HG02884 (cell line): ENCODE data around the gene CLK3.
A peak's percentile ranks its signal among the peaks of the same experiment; 100 is the strongest.
"Not testable (repeated sequence)": the region's sequence is repeated elsewhere in the genome, so short reads cannot be mapped to it uniquely, and the experiment has no call there.

Source experiments
- ATAC-seq: cut with Tn5 transposase; IDR thresholded peaks from one replicate; pipeline ENCODE4 v1.9.1; 2021; ENCODE audit warnings: mild to moderate bottlenecking, moderate library complexity; ENCODE audit not compliant: unreplicated experiment

The CLK3 gene

DNA sequence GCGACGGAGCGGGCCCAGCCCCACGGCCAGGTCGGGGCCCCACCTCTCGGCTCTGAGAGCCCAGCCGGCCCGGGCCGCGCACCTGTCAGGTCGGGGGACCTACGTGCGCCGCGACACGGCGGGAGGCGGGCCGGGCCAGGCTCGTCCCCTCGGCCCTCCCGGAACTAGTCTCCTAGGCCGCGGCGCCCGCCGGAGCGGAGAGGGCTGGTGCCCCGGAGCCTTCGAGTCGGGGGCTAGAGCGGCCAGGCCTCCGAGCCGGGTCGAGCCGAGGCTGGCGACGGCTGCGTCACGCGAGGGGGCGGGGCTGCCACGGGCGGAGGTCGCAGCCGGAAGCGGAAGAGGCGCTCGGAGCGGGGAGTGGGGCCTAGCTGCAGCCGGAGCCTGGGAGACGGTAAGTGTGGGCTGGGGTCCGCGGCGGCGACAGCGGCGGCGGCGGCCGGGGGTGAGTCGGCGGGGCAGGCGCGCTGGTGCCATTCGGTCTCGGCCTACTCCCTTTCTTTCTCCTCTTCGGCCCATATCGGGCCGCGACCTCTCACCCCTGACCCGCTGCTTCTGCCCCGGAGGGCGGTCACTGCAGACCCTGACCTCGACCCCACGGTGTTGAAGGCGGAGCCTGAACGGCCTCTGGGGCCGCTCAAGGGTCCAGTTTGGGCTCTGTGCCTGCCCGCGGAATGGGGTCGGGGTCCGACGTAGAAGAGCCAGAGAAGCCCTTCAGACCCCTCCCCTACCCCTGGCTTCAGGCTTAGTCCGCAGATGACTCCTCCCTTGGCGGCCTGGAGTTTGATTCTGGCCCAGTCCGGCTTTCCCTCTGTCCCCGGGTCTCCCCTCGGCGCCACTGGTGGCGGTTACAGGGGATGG lies at the start of gene CLK3:
TSS of gene CLK3 (plus strand) at position 329 of the 858 bp plus-strand sequence. CDS start 3,361 bp downstream, outside the sequence.
- peak; percentile 73 for ATAC-seq

DNA sequence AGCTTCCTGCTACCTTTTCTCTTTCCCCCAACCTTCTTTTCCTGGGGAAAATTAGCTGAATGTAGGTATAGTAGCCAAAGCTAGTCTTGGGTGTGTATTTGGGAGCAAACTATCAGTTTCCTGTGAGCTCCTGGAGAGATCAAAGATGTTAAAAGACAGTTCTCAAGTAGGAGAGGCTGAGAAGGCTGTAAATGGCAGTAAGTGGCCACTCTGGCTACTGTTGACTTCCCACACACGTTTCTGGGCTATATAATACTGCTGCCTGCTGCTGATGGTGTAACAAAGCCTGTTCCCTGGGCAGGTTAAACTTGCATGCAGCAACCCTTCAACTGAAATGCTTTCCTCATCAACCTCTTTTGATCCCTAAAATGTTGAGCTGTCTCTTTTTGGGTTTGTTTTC lies 47.0 kb upstream of the CLK3 start:
- no peak for ATAC-seq

DNA sequence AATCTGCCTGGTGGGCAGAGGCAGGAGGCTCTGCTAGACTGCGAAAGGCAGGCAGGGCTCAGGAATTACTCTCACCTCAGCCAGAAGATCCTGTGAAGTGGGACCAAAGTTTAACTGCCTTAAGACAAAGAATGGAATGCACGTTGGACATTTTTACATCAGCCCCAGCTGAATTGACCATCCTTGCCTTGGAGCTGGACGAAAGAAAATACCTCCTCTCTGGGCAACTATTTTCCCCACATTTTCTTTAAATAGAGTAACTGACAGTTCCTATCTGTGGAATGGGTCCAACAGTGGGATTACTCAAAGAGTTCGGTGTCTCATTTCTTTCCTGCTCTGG lies 45.9 kb upstream of the CLK3 start:
- ATAC-seq: no peak

DNA sequence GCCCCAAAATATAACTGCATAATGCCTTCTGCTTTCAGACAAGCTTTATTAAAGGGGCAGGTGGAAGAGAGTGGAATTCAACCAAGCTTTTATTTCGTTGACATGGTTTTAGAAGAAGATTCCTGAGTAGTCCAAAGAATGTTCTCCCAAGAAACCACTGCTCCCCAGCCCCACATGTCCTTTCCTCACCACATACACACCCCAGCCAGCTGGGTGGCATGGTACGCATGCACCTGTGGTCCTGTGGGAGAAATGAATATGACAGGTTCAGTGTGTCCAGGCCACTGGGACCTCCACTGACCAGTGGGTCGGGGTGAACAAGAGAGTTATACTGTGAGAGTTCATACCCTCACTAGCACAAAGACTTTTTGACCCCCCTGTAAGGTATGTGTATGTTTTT lies 44.4 kb upstream of the CLK3 start:
- no peak for ATAC-seq

DNA sequence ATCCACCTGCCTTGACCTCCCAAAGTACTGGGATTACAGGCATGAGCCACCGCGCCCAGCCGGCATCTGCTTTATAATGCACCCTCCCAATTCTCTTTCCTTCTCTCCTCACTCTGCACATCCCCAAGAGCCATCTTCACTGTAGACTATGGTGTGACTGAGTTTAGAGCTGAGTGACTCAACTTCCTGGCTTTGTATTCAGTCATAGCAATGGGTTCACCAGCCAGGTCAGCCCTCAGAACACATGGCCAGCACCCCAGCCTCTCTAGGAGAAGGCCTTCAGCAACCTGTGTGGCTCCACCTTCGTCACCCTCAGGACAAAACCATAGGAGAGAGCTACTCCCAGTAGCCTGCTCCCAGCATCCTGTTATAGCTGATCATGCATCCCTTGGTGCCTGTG lies 41.6 kb upstream of the CLK3 start:
- ATAC-seq: no peak

DNA sequence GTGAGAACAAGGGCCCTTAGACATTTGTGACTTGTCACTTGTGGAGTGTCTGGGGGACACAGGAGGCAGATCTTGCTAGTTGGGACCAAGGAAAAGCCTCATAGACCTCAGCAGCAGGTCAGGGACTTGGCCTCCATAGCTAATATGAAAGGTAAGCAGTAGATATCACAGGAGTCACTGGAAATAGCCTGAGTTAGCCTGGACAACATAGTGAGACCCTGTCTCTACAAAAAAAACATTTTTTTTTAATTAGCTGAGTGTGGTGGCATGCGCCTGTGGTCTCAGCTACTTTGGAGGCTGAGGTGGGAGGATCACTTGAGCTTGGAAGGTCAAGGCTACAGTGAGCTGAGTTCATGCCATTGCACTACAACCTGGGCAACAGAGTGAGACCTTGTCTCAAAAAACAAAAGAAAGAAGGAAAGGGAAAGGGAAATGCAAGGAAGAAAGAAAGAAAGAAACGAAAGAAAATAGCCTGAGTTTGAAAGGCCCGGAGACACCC lies 37.1 kb upstream of the CLK3 start:
- no peak for ATAC-seq

DNA sequence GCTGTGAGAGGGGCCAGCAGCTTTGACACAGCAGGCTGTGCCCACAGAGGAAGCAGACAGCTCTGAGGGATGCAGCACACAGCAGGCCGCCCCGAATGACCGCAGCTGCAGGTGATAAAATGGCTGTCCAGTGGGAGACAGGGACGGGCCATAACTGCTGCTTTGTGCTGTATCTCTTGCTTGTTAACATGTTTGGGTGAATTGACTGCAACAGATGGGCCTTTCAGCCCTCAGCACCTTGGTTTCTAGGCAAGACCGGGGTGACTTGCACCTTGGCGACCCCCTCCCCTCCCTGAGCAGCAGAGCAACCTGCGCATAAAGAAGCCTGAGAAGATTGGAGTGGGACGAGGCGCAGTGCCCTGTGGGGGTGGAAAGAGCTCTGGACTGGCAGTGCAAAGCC lies 36.6 kb upstream of the CLK3 start:
- ATAC-seq: no peak

DNA sequence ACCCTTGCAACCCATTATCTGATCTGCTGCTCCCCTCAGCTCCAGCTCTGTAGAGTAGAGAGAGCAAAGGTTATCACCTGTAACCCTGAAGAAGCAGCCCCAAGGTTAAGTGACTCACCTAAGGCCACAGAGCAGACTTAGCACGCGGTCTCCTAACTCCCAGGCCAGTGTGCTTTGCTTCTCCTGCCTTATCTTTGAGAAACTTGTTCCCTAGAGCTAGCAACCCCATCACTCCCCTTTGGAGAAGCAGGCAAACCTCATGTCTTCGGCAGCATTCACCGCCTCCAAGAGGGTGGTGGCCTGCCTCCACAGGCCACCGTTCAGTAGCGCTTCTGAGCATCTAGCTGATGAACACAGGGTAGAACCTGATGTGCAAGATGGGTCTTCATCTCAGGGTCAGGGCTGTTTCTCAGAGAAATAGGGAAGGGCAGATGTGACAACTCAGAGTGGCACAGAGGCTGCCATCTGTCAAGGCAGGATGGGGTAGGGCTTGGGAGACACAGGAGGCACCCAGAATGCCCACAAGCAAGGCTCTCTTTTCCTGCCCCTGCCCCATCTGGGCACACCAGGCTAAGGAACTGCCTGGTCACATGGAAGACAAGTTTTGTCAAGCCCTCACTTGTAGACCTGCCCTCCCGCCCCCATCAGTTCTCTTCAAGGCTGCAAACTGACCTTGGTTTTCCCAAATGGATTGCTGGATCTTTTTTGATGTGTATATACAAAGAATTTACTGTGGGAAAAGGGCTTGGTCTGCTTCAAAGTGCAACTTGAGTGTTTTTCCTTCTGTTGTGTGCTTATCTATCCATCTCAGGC lies 34.9 kb upstream of the CLK3 start:
- ATAC-seq: no peak

DNA sequence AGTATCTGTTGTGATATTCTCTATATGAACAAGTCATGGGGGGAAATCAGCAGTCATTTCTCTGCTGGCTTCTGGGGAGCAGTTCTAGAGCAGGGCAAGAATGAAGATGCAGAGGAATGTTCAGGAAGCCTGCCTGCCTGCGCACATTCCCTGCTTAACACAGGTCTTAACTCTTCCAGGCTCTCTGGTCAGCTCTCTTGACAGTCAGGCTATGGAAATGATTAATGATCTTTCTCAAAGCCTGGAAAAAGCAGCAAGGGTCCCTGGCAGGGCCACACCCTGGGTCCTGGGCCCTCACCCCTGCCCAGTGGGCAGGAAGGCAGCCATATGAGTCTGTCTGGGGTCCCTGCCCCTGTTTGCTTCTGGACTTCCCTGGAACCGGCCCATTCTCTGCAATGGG lies 31.4 kb upstream of the CLK3 start:
- no peak for ATAC-seq

DNA sequence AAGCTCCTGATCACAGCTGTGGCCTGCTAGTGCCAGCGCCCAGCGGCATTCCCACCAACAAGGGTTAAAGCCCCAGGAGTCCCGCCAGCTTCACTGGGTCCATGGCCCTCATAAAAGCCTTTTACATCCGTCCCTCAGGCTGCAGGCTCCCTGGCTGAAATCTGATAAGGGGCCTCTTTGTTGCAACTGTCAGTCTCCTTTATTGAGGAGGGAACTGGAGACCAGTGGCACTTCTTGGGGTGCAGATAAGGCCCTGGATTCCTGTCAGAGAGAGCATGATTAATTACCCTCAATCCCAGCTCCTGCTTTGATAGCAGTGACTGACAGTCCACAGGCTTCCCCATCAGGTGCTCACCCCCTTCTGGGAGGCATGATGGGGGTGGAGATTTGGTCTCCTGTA lies 30.9 kb upstream of the CLK3 start:
- no peak for ATAC-seq

DNA sequence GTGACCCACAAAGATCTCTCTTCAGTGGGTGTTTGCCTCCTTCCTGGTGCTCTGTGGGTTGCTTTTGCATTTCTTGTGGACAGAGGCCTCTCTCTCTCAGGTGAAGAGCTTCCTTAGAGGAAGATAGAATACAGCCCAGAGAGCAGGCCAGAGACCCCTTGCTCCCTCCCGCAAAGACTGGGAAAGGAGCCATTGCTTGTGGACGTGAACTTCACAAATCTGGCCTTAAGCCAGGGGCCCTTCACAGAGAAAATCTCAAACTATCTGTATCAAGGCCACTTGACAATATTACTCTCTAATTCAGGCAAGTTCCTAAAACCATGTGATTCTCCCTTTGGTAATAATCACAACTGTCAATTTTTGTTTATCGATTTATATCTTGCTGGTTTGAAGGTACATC lies 30.4 kb upstream of the CLK3 start:
- no peak for ATAC-seq

DNA sequence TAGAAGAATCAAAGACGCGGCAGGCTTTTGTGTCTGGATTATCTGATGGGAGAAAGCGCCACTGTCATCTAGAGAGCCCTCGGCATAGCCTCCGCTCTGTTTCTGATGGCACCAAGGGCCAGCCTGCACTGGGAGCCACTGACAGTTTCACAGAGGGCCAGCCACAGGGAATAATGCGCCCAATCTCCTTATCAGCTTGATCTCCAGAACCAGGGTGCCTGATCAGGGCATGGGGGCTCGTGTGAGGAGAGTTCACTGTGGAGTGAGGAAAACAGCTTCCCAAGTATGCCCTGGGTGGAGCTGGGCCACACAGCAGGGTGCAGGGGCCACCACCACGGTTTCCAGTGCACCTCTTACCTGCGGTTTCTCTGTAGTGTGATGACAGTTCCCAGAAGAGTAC lies 29.8 kb upstream of the CLK3 start:
- no peak for ATAC-seq

DNA sequence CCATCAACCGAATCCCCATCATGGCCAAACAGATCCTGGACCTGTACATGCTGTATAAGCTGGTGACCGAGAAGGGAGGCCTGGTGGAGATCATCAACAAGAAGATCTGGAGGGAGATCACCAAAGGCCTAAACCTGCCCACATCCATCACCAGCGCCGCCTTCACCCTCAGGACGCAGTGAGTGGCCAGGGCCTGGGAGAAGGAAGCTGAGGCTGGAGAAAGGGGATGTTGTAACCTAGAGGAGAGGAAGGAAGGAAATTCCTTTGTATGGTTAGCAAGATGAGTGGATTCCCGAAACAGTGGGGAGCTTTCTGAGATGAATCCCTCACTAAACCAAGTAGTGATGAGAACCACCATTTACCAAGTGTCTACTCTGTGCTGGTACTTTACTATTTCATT lies 25.8 kb upstream of the CLK3 start:
- no peak for ATAC-seq

DNA sequence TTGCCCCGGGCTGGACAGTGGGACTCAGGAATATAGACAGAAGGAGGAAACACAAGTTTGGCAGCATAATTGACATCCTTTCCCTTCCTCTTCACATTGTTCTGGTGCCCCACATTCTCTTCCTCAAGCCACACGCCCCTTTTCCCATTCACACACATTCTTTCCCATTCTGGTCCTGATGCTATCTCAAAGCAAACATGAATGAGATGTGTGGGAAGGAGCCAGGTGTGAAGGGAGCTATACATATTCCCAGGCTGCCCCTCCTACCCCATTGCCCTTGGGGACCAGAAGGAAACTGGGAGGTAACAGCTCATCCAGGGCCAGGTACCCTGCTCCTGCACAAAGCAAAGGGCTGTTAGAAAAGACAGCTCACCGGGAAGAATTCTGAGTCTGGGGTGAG lies 23.4 kb upstream of the CLK3 start:
- ATAC-seq: no peak

DNA sequence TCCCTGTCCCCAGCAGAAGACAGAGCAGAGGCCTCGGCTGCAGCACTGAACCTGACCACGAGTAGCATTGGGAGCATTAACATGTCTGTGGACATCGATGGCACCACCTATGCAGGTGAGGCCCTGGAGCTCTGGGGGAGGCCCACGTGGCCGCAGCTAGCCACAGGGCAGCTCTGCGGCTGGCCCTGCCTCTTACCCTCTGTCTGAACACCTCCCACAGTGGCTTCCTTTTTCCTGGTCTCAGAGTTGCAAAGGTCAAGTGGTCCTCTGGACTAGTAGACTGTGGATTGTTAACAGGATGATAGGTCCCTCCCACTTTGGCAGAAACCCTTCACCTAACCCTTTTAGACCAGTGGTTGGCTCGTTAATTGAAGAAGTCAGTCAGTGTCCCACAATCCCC lies 22.5 kb upstream of the CLK3 start:
- ATAC-seq: no peak

DNA sequence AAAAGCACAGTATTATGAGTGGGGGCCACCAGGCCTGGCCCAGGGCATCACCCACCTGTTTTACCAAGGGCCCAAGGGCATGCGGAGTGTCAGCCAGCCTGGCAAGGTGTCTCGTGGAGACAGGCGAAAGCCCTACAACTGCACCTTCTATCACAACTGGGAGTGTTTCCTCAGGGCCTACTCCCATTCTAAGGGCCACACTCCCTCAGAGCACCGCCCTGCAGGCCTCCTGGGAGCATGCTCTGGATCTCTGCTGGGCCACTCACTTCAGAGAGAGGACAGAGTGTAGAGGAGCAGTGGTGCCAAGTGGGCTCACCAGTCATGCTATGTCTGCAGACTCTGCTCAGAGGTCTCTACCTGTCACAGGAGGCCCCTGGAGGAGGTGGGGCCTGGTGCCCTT lies 21.2 kb upstream of the CLK3 start:
- ATAC-seq: no peak

DNA sequence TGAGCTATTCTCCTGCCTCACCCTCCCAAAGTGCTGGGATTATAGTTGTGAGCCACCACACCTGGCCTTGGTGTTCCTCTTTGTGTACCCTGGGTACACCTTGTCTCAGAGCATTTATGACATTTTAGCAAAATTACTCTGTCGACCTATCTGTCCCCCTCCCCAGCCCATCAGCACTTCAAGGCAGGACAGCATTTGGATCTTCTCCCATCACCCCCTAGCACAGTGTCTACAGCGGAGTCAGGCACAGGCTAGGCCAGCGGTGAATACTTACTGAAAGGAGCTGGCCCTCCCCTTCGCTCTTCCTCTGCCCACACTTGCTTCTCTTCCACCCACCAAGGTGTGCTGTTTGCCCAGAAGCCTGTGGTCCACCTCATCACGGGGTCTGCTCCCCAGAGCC lies 20.4 kb upstream of the CLK3 start:
- ATAC-seq: no peak

DNA sequence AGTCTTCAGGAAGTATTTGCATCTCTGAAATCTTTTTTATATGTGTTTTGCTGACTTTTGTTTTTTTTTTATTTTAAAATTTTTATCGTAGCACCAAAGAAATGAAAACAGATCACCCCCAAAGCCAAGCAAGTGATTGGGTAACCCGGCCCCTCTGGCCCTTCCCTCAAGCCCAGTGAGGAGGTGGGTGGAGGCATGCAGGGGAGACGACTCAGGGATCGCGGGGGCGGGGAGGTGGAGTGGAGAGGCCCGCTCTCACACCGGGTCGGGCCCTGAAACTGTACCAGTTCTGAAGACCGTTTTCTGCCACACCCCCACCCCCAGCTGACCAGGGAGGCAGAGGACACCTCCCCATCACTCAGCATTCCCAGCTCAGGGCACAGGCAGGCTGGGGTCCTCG lies 18.9 kb upstream of the CLK3 start:
- ATAC-seq: not testable (repeated sequence)

DNA sequence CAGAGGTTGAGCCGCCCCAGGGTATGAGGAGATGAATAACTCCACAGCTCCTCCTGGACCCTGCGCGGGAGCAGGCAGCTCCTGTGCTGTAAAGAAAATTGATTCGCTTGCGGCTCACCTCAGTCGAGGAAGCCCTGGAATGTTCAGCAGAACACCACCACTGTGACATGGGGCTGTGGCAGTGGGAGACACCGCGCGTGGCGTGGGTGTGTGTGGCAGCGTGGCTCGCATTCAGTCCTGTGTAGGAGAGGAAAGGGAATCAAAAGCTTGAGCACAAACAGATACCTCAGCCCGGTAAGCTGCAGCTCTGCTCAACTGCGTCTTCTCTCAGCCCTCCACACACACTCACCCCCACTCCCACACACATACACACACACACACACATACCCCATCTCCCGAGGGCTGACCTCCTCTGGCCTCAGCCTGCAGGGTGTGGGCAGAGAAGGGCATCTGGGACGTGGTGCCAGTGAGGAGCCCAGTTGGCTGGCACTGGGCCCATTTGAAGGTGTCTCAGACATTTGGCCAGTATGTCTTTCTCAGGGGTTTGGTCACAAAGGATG lies 18.4 kb upstream of the CLK3 start:
- not testable (repeated sequence) for ATAC-seq

DNA sequence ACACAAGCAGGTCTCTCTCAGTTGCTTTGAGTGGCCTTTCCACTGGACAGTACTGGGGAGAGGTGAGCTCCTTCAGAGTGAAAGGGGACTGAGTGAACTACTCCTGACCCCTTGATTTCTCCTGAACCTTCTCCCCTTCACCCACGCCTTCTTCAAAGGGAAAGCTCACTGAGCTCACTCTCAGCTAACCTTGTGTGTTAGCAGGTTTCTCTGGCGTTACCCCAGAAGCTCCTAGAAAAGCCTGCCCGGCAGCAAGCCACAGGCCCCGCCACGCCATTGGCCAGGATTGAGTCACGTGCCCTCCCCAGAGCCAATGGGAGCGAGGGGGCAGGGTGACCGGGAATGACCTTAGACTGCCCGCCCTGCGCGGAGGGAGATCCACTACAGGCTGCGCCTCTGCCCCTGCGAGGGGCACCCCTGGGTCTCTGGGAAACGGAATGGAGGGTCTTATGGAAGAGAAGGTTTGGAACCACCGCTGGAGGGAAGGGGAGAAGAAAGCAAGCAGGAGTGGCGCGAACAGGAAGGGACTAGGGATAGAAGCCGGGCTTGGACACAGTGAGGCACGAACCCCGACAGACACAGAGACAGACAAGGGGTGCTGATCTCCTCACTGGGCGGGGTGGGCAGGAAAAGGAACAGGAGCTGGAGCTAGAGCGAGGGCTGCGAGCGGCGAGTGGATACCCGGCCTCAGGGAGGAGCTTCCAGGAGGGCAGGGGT lies 17.4 kb upstream of the CLK3 start:
- ATAC-seq: peak; percentile 76

DNA sequence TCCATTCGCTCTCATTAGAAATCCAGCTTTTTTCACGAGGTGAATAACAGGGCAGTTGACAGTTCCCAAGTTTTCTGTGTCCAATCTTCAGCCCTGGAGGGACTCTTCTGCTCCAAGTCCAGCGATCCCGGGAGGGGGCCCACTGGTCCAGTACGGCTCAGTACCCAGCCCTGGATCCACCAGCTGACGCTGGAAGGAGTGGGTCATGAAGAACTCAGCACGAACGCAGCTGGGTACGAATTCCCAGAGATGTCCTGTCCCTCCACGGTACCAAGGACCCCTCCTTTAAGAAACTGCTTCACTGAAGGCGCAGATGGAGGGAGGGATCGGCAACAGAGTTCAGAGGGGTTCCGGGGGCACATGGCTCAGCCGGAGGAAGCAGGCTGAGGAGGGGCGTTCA lies 16.5 kb upstream of the CLK3 start:
- no peak for ATAC-seq
